HG03060 (cell line): ENCODE measurements around the gene SRSF1.

Experiments used
- ATAC-seq: cut with Tn5 transposase; IDR thresholded peaks from one replicate; pipeline ENCODE4 v1.9.1; 2021; ENCODE audit warnings: low read depth, moderate number of reproducible peaks; ENCODE audit not compliant: unreplicated experiment

Gene SRSF1

GRCh38 chr17:58019521-58019920, 12.5 kb upstream of the SRSF1 start:
- ATAC-seq: no peak

- ATAC-seq: no peak
Measured at GRCh38 chr17:58019039-58019438, 12.0 kb upstream of the SRSF1 start.

DNA sequence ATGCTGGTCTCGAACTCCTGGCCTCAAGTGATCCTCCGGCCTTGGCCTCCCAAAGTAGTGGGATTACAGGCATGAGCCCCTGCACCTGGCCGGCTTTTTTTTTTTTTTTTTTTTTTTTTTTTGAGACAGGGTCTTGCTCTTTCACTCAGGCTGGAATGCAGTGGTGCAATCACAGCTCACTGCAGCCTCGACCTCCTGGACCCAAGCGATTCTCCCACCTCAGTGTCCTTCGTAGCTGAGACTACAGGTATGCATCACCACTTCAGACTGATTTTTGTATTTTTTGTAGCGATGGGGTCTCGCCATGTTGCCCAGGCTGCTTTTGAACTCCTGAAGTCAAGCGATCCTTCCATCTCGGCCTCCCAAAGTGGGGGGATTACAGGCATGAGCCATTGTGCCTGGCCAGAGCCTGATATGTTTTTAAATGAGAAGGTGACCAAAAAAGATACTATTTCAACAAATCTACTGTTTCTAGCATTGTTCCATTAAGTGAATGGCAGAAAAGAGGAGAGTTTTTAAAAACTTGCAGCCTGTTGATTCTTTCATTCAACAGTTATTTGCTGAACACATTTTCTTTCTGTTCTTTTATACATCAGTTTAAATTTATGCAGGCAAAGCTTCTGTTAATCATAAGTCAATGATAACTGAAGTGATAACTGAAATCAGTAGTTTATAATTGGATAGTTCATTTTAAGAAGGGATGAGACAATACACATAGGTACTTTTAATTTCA, 3.2 kb upstream of the SRSF1 start:
- no peak for ATAC-seq

DNA sequence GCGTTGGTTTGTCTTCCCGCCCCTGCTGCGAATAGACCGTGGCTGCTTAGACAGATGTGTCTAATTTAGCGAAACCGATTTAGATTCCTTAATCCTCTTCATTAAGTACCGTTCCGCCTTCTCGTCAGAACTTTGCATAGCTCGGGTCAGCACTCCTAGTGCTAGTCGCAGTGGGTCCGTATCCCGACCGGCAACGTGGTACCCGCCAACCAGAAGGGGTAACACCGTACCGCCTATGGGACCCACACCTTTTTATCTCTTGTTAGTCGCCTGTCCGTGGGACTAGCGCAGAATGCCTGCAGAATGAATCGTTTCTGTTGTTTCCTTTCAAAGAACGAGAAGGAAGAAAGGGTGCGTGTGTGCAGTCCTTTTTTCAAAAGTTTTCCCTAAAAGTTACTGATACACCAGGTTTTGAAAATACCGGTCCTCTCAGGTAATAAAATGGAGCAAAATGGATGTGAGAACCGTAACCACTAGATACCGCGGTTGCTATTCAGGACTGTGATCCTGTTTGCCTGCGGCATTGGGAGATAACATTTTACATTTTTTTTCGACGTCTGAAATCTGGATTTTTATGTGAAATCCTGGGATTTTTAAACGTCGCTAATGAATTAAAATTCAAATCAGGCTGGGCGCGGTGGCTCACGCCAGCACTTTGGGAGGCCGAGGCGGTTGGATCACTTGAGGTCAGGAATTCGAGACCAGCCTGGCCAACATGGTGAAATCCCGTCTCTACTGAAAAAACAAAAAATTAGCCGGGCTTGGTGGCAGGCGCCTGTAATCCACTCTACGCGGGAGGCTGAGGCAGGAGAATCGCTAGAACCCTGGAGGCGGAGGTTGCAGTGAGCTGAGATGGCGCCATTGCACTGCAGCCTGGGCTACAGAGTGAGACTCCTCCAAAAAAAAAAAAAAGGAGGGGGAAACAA, 998 bp upstream of the SRSF1 start:
- ATAC-seq: peak; percentile 28

GRCh38 chr17:58006560-58006923, 504 bp downstream of the SRSF1 start:
- no peak for ATAC-seq

- no peak for ATAC-seq
Measured at GRCh38 chr17:58005728-58006559, 1.1 kb downstream of the SRSF1 start.

DNA sequence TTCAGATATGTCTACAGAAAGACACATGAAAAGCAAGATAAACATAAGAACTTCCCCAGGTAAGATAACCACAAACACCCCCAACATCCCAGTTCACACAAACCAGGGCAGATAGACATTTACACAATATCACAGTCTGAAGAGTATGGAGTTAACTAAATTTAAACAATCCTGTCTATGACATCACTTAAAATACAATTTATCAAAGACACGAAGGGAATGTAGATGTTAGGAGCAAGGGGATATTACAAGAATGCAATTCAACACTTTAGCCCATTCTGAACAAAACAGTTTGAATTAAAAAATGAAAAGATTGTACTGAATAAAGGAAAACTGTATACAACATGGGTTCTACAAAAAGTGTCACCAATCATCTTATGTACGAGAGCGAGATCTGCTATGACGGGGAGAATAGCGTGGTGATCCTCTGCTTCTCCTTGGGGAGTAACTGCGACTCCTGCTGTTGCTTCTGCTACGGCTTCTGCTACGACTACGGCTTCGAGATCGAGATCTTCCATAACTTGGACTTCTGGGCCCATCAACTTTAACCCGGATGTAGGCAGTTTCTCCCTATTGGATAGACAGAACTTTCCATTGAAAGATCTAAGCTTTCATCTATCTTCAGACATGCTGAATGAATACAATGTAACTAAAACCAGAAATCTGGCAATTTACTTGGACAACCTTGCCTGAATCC, 1.9 kb downstream of the SRSF1 start:
- ATAC-seq: no peak

- no peak for ATAC-seq
Measured at GRCh38 chr17:58004060-58004459, 3.0 kb downstream of the SRSF1 start.

GRCh38 chr17:58002973-58003372, 4.1 kb downstream of the SRSF1 start:
- no peak for ATAC-seq

GRCh38 chr17:58002154-58002948, 4.7 kb downstream of the SRSF1 start:
- no peak for ATAC-seq

GRCh38 chr17:58001461-58002124, 5.5 kb downstream of the SRSF1 start:
- ATAC-seq: no peak

DNA sequence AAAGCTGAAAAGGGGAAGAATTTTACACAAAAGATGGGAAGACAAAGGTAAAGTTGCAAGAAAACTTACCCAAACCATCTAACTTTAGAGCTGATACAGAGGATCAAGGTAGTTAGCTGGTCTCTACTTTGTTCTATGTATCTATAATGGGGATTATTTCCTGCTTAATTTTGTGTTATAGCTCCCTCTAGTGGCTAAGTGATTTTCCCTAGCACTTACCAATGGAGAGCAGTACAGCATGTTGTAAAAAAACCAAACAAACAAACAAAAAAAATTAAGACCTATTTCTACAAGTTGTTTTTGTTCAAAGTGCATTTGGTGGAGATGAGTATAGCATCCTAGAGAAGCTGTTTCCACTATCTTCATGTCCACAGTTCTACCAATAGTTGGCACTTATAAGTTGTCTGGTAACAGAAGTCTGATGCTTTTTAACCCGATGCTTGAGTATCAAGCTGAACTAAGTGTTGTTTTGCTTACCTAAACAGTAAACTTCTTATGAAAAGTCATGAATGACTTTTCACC, 7.5 kb downstream of the SRSF1 start:
- no peak for ATAC-seq

DNA sequence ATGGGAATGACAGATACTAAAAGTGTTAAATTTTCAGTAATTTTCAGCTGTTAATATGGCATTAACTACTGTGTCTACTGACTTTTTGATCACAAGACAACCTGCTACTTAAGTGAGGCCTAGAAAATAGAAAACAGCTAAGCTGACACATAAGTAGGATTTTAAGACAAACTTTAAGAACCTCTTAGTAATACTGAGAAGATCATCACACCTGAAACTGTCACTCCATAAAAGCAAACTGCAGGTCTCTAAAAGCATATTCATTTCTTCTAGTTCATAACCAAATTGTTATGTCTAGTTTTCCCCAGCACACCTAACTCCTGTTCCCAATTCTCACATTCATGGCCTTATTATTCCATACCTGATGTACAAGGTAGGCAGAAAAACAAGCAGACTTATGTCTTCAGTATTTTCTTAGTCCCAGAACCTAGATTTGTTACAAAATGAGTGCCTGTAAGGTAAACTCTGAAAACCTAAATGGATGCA, 8.0 kb downstream of the SRSF1 start:
- ATAC-seq: no peak

DNA sequence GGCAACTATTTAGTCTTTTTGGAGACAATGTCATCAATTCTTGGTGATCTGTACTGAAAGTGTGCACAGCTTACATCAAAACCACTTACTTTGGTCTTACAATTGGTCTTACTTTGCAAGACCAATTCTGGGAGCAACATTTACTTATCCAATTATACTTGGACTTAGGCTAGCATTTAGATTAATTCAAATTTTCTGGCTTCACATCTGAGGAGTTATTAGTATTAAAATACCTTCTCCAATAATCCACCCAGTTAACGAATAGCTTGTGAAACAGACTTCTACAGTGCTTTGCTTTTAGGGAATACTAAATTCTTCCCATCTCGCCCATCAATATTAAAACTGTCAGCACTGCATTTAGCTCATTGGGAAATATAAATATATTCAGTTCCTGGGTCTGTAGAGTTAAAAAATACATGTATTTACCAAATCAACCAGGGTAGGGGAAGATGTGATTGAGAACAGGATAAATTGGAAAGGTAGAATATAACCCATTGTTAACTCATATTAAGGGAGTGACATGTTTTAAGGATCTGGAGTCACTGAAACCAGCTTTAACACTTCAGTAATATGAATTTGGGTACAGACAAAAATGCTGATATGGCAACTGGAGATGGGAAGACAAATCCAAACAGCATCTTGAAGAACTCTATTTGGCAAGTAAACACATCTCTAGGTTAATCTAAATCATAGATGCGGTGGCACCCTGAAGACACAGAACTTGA, 9.8 kb downstream of the SRSF1 start:
- no peak for ATAC-seq

- ATAC-seq: no peak
Measured at GRCh38 chr17:57995076-57995956, 11.7 kb downstream of the SRSF1 start.

GRCh38 chr17:57994436-57994835, 12.6 kb downstream of the SRSF1 start:
- ATAC-seq: no peak
